Common myeloid progenitor, CD34-positive (primary cell): ENCODE data around the gene PRKAG2.

Source experiments
- CTCF ChIA-PET: fragments of 350-600 bp; sonication (Branson Sonifier 250); formaldehyde crosslinking; loops from one replicate; lab custom pipeline; 2021; ENCODE audit warnings: antibody characterized with exemption; lab: Charles Lee
- POLR2A ChIA-PET: fragments of 350-600 bp; sonication (Branson Sonifier 250); formaldehyde crosslinking; loops from one replicate; lab custom pipeline; 2021; ENCODE audit warnings: antibody characterized with exemption; lab: Charles Lee
- DNase-seq, 3 donors: peaks; one replicate each; pipeline versions ENCODE4 v3.0.0 to v3.0.0-alpha.2; 2013
- H3K27ac ChIP-seq, 2 experiments: 1 replicate in 1 of 2; 2 replicates in 1 of 2; pipeline ENCODE4 v1.7.0; 2013; ENCODE audit warnings: inconsistent platforms in 2 of 2, low read length in 2 of 2, mild to moderate bottlenecking in 2 of 2, low read depth in 1 of 2, moderate library complexity in 1 of 2; ENCODE audit not compliant: severe bottlenecking in 2 of 2, insufficient read depth in 1 of 2, poor library complexity in 1 of 2
- H3K27me3 ChIP-seq, 5 experiments: replicated peaks in 2 of 5; 1 replicate in 3 of 5; 2 replicates in 2 of 5; pipeline versions ENCODE4 v1.6.1 to v1.7.0; 2013; ENCODE audit warnings: low read length in 4 of 5, mild to moderate bottlenecking in 2 of 5, moderate library complexity in 2 of 5, inconsistent platforms in 1 of 5; ENCODE audit not compliant: insufficient read depth in 5 of 5, control insufficient read depth in 4 of 5
- H3K36me3 ChIP-seq, 4 experiments: 1 replicate in 2 of 4; 2 replicates in 2 of 4; pipeline versions ENCODE4 v1.6.1 to v1.7.0; 2013; ENCODE audit warnings: low read length in 3 of 4, control low read depth in 1 of 4, mild to moderate bottlenecking in 1 of 4; ENCODE audit not compliant: control insufficient read depth in 4 of 4, insufficient read depth in 4 of 4
- H3K4me1 ChIP-seq, 4 experiments: 1 replicate in 3 of 4; 2 replicates in 1 of 4; pipeline versions ENCODE4 v1.6.1 to v1.7.1; 2013; ENCODE audit warnings: low read length in 3 of 4, mild to moderate bottlenecking in 3 of 4, control low read depth in 1 of 4, inconsistent platforms in 1 of 4, moderate library complexity in 1 of 4; ENCODE audit not compliant: control insufficient read depth in 4 of 4, insufficient read depth in 4 of 4; ENCODE audit errors: control extremely low read depth in 1 of 4
- H3K4me3 ChIP-seq, 7 experiments: 1 replicate in 4 of 7; 2 replicates in 3 of 7; pipeline versions ENCODE4 v1.5.1 to v1.7.0; 2013; ENCODE audit warnings: mild to moderate bottlenecking in 7 of 7, low read length in 6 of 7, moderate library complexity in 6 of 7, inconsistent platforms in 2 of 7, low read depth in 2 of 7, control low read depth in 1 of 7; ENCODE audit not compliant: insufficient read depth in 4 of 7, control insufficient read depth in 1 of 7; ENCODE audit errors: extremely low read depth in 1 of 7
- H3K9me3 ChIP-seq, 5 experiments: 1 replicate in 4 of 5; 2 replicates in 1 of 5; pipeline versions ENCODE4 v1.6.1 to v1.7.1; 2013; ENCODE audit warnings: low read length in 4 of 5, mild to moderate bottlenecking in 2 of 5, inconsistent platforms in 1 of 5, low read depth in 1 of 5, moderate library complexity in 1 of 5; ENCODE audit not compliant: control insufficient read depth in 4 of 5, insufficient read depth in 2 of 5; ENCODE audit errors: control extremely low read depth in 1 of 5
- WGBS: methylation state at CpG from one replicate; pipeline ENCODE4 v1.1.5; 2013; ENCODE audit not compliant: insufficient coverage; 5-methylcytosine and 5-hydroxymethylcytosine counted together

The PRKAG2 gene

GRCh38 chr7:151793991-151794507 is 82.9 kb downstream of the PRKAG2 start:
- no peaks in the 10 kb centered on the region for H3K27me3 ChIP-seq
- ChIA-PET CTCF (interaction anchor here (0.6 to 5.2 kb wide), 3 partner anchors 12 to 42 kb away, joined by 3 to 48 read pairs (median 3); no protein-coding TSS in a partner anchor), POLR2A (no interaction called here)
- H3K4me3 ChIP-seq, result no peak overlapping the region
- H3K4me1 ChIP-seq, result peaks cover 0 to 11% (median 0%) of the 10 kb centered on the region in 4 experiments
- peaks cover 0 to 6% (median 0%) of the 10 kb centered on the region in 4 experiments for H3K36me3 ChIP-seq
- WGBS, result 90% methylated on average over 18 of the region's 18 CpGs
- no peaks in the 10 kb centered on the region for H3K9me3 ChIP-seq
- H3K27ac ChIP-seq, result no peak overlapping the region
- DNase-seq, result no peak

- Histone ChIP-seq H3K4me1 (peaks cover 0 to 11% (median 0%) of the 10 kb centered on the region in 4 experiments), H3K27me3 (no peaks in the 10 kb centered on the region), H3K4me3 (no peak overlapping the region), H3K36me3 (peaks cover 0 to 6% (median 0%) of the 10 kb centered on the region in 4 experiments), H3K27ac (no peak overlapping the region), H3K9me3 (no peaks in the 10 kb centered on the region)
- no peak for DNase-seq
- ChIA-PET POLR2A (no interaction called here), CTCF (interaction anchor here (0.7 to 5.2 kb wide), 3 partner anchors 11 to 37 kb away, joined by 3 to 48 read pairs (median 3); no protein-coding TSS in a partner anchor)
- 98% methylated on average over 13 of the region's 14 CpGs for WGBS
Observed at GRCh38 chr7:151793531-151793951, 83.4 kb downstream of the PRKAG2 start.

GRCh38 chr7:151792636-151793035 is 84.3 kb downstream of the PRKAG2 start:
- Histone ChIP-seq H3K9me3 (no peaks in the 10 kb centered on the region), H3K4me1 (peaks cover 0 to 9% (median 0%) of the 10 kb centered on the region in 4 experiments), H3K36me3 (peaks cover 0 to 6% (median 0%) of the 10 kb centered on the region in 4 experiments), H3K4me3 (no peak overlapping the region), H3K27ac (no peak overlapping the region), H3K27me3 (no peaks in the 10 kb centered on the region)
- CTCF ChIA-PET, result interaction anchor here (0.7 to 5.2 kb wide), 5 partner anchors 10 to 141 kb away, joined by 3 to 48 read pairs (median 3); no protein-coding TSS in a partner anchor
- no peak for DNase-seq
- POLR2A ChIA-PET, result no interaction called here
- WGBS, result 96% methylated on average over 16 of the region's 16 CpGs

GRCh38 chr7:151792086-151792485 is 84.8 kb downstream of the PRKAG2 start:
- Histone ChIP-seq H3K4me1 (peaks cover 0 to 9% (median under 1%) of the 10 kb centered on the region in 4 experiments), H3K27ac (no peak overlapping the region), H3K9me3 (no peaks in the 10 kb centered on the region), H3K4me3 (no peak overlapping the region), H3K27me3 (no peaks in the 10 kb centered on the region), H3K36me3 (peaks cover 0 to 6% (median 0%) of the 10 kb centered on the region in 4 experiments)
- POLR2A ChIA-PET, result no interaction called here
- DNase-seq, result no peak
- CTCF ChIA-PET, result interaction anchor here (0.6 to 5.2 kb wide), 5 partner anchors 10 to 461 kb away, joined by 3 to 48 read pairs (median 3); no protein-coding TSS in a partner anchor
- WGBS, result no CpG with 5 or more reads among the region's 2 CpGs

- Histone ChIP-seq H3K9me3 (no peaks in the 10 kb centered on the region), H3K4me1 (peaks cover 0 to 17% (median 3%) of the 10 kb centered on the region in 4 experiments), H3K27me3 (no peaks in the 10 kb centered on the region), H3K27ac (no peak overlapping the region), H3K4me3 (no peak overlapping the region), H3K36me3 (peaks cover 0 to 9% (median 1%) of the 10 kb centered on the region in 4 experiments)
- DNase-seq, result no peak
- ChIA-PET CTCF (interaction anchor here (0.6 to 5.2 kb wide), 4 partner anchors 9 to 460 kb away, joined by 3 to 48 read pairs (median 3); no protein-coding TSS in a partner anchor), POLR2A (no interaction called here)
- 93% methylated on average over 16 of the region's 19 CpGs for WGBS
Observed at GRCh38 chr7:151790830-151791620, 85.9 kb downstream of the PRKAG2 start.

GRCh38 chr7:151790095-151790829 is 86.7 kb downstream of the PRKAG2 start:
- DNase-seq, result no peak
- ChIA-PET POLR2A (no interaction called here), CTCF (interaction anchor here (5.2 kb wide), 1 partner anchor 8 kb away, joined by 48 read pairs; no protein-coding TSS in a partner anchor)
- 98% methylated on average over 10 of the region's 11 CpGs for WGBS
- H3K36me3 ChIP-seq, result peaks cover 0 to 9% (median 2%) of the 10 kb centered on the region in 4 experiments
- no peak overlapping the region for H3K27ac ChIP-seq
- H3K27me3 ChIP-seq, result no peaks in the 10 kb centered on the region
- peaks cover 0 to 17% (median 3%) of the 10 kb centered on the region in 4 experiments for H3K4me1 ChIP-seq
- H3K9me3 ChIP-seq, result no peaks in the 10 kb centered on the region
- no peak overlapping the region for H3K4me3 ChIP-seq
